ENCODE results near the gene LGALS7B. TPM values are rescaled to one million over a fixed set of nuclear protein-coding genes. Genes with fewer than 3 reads are reported as not detected.

Gene LGALS7B
- total RNA-seq, 3 donors from 2014 or later (not counting 1 experiment from before 2014, with no cell fraction given) = not detected

- H3K27ac ChIP-seq (ENCODE audit: low read length) = no peak overlapping the region
- H3K27me3 ChIP-seq (ENCODE audit: control insufficient read depth, insufficient read depth, low read length) = no peaks in the 10 kb centered on the region
- H3K4me3 ChIP-seq (ENCODE audit: low read length) = no peak overlapping the region
- H3K4me1 ChIP-seq (ENCODE audit: control insufficient read depth, insufficient read depth, low read length) = peaks cover 37% of the 10 kb centered on the region
- Mint-ChIP-seq H3K27ac (no peak overlapping the region), H3K27me3 (ENCODE audit: low read depth in 2 of 2) (no peaks in the 10 kb centered on the region), H3K9me3 (no peaks in the 10 kb centered on the region), H3K36me3 (no peaks in the 10 kb centered on the region), H3K4me3 (no peak overlapping the region), H3K4me1 (peaks cover 24 to 50% of the 10 kb centered on the region in 2 donors)
- intact Hi-C loops (cut with micrococcal nuclease) = no loop called here
- DNase-seq (no peak), ATAC-seq (no peak)
- TF ChIP-seq CTCF (IDR thresholded peaks at IDR 0.05) = no peak
- no peaks in the 10 kb centered on the region for H3K36me3 ChIP-seq (ENCODE audit: control insufficient read depth, insufficient read depth, low read length)
- WGBS (ENCODE audit: insufficient coverage) = 98% methylated on average over 2 of the region's 2 CpGs
- no peaks in the 10 kb centered on the region for H3K9me3 ChIP-seq (ENCODE audit: control insufficient read depth, insufficient read depth, low read length)
Measured at GRCh38 chr19:38740932-38741331, 48.1 kb upstream of the LGALS7B start.

GRCh38 chr19:38741670-38742069, 47.3 kb upstream of the LGALS7B start:
- Histone ChIP-seq H3K4me1 (ENCODE audit: control insufficient read depth, insufficient read depth, low read length) (peaks cover 31% of the 10 kb centered on the region), H3K27me3 (ENCODE audit: control insufficient read depth, insufficient read depth, low read length) (no peaks in the 10 kb centered on the region), H3K36me3 (ENCODE audit: control insufficient read depth, insufficient read depth, low read length) (no peaks in the 10 kb centered on the region), H3K4me3 (ENCODE audit: low read length) (no peak overlapping the region), H3K9me3 (ENCODE audit: control insufficient read depth, insufficient read depth, low read length) (no peaks in the 10 kb centered on the region), H3K27ac (ENCODE audit: low read length) (no peak overlapping the region)
- 97% methylated on average over 15 of the region's 15 CpGs for WGBS (ENCODE audit: insufficient coverage)
- Mint-ChIP-seq H3K4me3 (no peak overlapping the region), H3K27me3 (ENCODE audit: low read depth in 2 of 2) (no peaks in the 10 kb centered on the region), H3K36me3 (no peaks in the 10 kb centered on the region), H3K27ac (no peak overlapping the region), H3K4me1 (peaks cover 24 to 43% of the 10 kb centered on the region in 2 donors), H3K9me3 (no peaks in the 10 kb centered on the region)
- ATAC-seq (no peak), DNase-seq (peak in 1 of 2 donors; percentile 1)
- intact Hi-C loops (cut with micrococcal nuclease) = no loop called here
- TF ChIP-seq CTCF (IDR thresholded peaks at IDR 0.05) = no peak

DNA sequence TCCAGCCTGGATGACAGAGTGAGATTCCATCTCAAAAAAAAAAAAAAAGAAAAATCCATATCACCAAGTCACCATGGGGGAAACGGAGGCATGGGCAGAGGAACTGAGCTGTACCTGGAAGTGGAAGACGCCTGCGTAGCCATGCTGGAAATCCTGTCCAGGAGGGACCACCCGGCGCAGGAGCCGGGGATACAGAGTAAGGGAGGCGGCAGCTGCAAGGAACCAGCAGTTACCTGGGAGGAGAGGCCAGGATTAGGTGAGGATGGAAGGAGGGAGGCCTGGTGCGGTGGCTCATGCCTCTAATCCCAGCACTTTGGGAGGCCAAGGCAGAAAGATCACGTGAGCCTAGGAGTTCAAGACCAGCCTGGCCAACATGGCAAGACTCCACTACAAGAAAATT, 46.7 kb upstream of the LGALS7B start:
- Histone ChIP-seq H3K4me1 (ENCODE audit: control insufficient read depth, insufficient read depth, low read length) (peaks cover 25% of the 10 kb centered on the region), H3K27ac (ENCODE audit: low read length) (no peak overlapping the region), H3K4me3 (ENCODE audit: low read length) (no peak overlapping the region), H3K9me3 (ENCODE audit: control insufficient read depth, insufficient read depth, low read length) (no peaks in the 10 kb centered on the region), H3K36me3 (ENCODE audit: control insufficient read depth, insufficient read depth, low read length) (no peaks in the 10 kb centered on the region), H3K27me3 (ENCODE audit: control insufficient read depth, insufficient read depth, low read length) (no peaks in the 10 kb centered on the region)
- Mint-ChIP-seq H3K27ac (peak overlapping the region in 1 of 2 donors; percentile 38), H3K9me3 (no peaks in the 10 kb centered on the region), H3K4me3 (no peak overlapping the region), H3K27me3 (ENCODE audit: low read depth in 2 of 2) (no peaks in the 10 kb centered on the region), H3K4me1 (peaks cover 24 to 40% of the 10 kb centered on the region in 2 donors), H3K36me3 (no peaks in the 10 kb centered on the region)
- no peak for ATAC-seq
- TF ChIP-seq CTCF (IDR thresholded peaks at IDR 0.05) = no peak
- WGBS (ENCODE audit: insufficient coverage) = 95% methylated on average over 9 of the region's 9 CpGs
- no peak for DNase-seq
- intact Hi-C loops (cut with micrococcal nuclease) = no loop called here

DNA sequence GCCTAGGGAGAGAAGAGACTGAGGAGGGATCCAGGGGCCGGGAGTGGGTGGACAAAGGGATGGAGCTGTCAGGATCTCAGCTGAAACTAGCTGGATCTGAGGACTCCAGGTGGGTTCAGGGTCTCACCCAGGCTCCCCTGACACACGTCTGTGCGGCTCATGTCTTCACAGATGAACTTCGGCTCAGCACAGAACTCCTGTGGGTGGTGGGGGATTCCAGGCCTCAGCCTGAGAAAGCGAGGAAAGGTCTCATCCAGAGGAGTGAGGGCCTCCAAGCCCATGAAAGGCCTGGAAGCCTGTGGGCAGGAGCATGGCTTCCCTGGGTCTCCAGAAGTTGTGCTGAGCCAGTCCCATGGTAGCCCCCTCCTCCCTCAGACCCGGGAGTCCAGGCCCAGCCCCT, 46.1 kb upstream of the LGALS7B start:
- Mint-ChIP-seq H3K4me1 (peaks cover 19 to 34% of the 10 kb centered on the region in 2 donors), H3K36me3 (no peaks in the 10 kb centered on the region), H3K9me3 (no peaks in the 10 kb centered on the region), H3K27ac (peak overlapping the region in 1 of 2 donors; percentile 38), H3K4me3 (no peak overlapping the region), H3K27me3 (ENCODE audit: low read depth in 2 of 2) (no peaks in the 10 kb centered on the region)
- ATAC-seq (no peak), DNase-seq (no peak)
- Histone ChIP-seq H3K27me3 (ENCODE audit: control insufficient read depth, insufficient read depth, low read length) (no peaks in the 10 kb centered on the region), H3K4me1 (ENCODE audit: control insufficient read depth, insufficient read depth, low read length) (peaks cover 22% of the 10 kb centered on the region), H3K4me3 (ENCODE audit: low read length) (no peak overlapping the region), H3K9me3 (ENCODE audit: control insufficient read depth, insufficient read depth, low read length) (no peaks in the 10 kb centered on the region), H3K36me3 (ENCODE audit: control insufficient read depth, insufficient read depth, low read length) (no peaks in the 10 kb centered on the region), H3K27ac (ENCODE audit: low read length) (no peak overlapping the region)
- intact Hi-C loops (cut with micrococcal nuclease) = no loop called here
- 95% methylated on average over 6 of the region's 6 CpGs for WGBS (ENCODE audit: insufficient coverage)
- TF ChIP-seq CTCF (IDR thresholded peaks at IDR 0.05) = no peak

All from natural killer cell (primary cell).